ENCODE data around the gene CD209.

Gene CD209

DNA sequence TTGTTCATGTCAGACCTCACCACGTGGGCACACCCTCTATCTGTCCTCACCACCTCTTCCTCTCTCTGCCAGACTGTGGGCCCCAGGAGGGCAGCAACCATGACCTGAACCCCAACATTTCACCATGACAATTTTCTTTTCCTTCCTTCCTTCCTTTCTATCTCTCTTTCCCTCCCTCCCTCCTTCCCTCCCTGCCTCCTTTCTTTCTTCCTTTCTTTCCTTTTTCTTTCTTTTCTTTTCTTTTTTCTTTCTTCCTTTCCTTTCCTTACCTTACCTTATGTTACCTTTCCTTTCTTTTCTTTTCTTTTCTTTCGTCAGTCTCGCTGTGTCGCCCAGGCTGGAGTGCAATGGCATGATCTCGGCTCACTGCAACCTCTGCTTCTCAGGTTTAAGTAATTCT, 36.7 kb downstream of the CD209 start:
- H3K4me3 ChIP-seq (replicated peaks; ENCODE audit: low read depth, low read length) = no peak overlapping the region
- TF ChIP-seq, protein P1, sequence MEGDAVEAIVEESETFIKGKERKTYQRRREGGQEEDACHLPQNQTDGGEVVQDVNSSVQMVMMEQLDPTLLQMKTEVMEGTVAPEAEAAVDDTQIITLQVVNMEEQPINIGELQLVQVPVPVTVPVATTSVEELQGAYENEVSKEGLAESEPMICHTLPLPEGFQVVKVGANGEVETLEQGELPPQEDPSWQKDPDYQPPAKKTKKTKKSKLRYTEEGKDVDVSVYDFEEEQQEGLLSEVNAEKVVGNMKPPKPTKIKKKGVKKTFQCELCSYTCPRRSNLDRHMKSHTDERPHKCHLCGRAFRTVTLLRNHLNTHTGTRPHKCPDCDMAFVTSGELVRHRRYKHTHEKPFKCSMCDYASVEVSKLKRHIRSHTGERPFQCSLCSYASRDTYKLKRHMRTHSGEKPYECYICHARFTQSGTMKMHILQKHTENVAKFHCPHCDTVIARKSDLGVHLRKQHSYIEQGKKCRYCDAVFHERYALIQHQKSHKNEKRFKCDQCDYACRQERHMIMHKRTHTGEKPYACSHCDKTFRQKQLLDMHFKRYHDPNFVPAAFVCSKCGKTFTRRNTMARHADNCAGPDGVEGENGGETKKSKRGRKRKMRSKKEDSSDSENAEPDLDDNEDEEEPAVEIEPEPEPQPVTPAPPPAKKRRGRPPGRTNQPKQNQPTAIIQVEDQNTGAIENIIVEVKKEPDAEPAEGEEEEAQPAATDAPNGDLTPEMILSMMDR (IDR thresholded peaks at IDR 0.05; ENCODE audit: low read length, missing control alignments) = no peak
- DNase-seq (ENCODE audit: low read depth) = no peak

DNA sequence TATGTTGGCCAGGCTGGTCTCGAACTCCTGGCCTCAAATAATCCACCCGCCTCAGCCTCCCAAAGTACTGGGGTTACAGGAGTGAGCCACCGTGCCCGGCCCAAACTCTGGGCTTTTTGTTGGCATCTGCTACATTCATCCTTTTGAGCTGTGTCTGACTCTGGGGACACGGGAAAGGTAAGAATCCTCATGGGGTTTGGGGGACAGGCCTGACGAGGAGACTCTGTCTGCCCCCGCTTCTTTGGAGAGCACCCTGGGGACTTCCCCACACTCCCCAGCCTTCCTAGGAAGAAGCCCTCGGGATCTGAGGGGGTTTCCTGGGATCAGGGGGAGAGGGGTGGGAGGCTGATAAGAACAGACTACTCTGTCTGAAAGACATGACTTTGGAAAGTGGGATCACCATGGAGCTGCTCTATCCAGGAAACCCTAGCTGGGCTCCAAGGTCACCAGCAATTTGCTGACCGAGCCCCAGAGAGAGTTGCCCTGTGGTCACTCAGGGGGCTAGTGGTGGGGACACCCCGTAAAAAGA, 37.3 kb downstream of the CD209 start:
- H3K4me3 ChIP-seq (replicated peaks; ENCODE audit: low read depth, low read length) = no peak overlapping the region
- TF ChIP-seq, protein P1 (IDR thresholded peaks at IDR 0.05; ENCODE audit: low read length, missing control alignments) = no peak
- DNase-seq (ENCODE audit: low read depth) = no peak

DNA sequence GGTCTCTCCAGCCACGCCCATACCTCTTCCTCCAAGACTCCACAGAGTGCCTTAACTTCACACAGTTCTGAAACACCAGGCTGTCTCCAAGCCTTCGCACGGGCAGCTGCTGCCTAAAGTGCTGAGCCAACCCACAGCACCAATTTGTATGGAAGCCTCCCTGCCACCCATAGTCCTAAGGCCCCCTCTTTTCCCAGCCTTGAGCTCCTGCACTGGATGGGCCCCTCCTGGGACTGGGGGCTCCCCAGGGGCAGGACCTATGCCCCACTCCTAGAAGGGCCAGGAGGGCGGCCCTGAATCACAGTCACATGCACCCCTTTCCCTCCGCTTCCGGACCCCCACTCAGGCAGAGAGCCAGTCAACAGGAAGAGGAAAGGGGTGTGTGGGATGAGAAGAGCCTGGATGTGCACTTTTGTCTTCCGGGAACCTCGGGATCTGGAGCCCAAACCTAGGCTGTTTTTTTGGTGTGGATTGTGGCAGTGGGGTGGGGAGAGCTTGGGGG, 40.3 kb downstream of the CD209 start:
- no peak overlapping the region for H3K4me3 ChIP-seq (replicated peaks; ENCODE audit: low read depth, low read length)
- TF ChIP-seq, protein P1 (IDR thresholded peaks at IDR 0.05; ENCODE audit: low read length, missing control alignments) = no peak
- DNase-seq (ENCODE audit: low read depth) = no peak

DNA sequence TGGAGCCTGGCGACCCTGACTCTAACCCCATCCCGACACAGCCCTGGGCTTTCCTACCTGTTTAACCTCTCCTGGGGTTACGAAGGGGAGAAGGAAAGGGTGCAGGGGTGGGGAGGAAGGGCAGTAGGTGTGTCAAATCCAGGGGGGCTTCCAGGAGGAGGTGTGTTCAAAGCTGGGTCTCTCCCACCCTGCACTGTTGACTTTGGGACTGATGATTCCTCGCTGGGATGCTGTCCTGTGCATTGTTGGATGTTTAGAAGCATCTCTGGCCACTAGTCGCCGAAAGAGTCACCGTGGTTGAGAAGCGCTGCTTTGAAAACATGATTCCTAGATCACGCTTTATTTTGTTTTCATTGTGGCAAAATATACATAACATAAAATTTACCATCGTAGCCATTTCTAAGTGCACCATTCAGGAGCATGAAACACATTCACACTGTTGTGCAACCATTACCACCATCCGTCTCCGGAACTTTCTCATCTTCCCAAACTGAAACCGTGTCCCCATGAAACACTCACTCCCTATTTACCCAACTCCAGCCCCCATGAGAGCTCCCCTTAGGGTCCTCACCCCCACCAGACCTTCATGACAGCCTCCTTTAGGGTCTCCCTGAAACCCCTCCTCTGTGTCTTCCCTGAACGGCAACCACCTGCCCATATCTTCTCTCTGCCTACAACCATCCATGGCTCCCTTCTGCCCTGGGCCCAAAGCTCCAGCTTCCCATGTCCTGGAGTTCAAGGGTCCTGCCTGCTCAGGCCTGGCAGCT, 41.0 kb downstream of the CD209 start:
- no peak overlapping the region for H3K4me3 ChIP-seq (replicated peaks; ENCODE audit: low read depth, low read length)
- no peak for DNase-seq (ENCODE audit: low read depth)
- TF ChIP-seq, protein P1 (IDR thresholded peaks at IDR 0.05; ENCODE audit: low read length, missing control alignments) = no peak

DNA sequence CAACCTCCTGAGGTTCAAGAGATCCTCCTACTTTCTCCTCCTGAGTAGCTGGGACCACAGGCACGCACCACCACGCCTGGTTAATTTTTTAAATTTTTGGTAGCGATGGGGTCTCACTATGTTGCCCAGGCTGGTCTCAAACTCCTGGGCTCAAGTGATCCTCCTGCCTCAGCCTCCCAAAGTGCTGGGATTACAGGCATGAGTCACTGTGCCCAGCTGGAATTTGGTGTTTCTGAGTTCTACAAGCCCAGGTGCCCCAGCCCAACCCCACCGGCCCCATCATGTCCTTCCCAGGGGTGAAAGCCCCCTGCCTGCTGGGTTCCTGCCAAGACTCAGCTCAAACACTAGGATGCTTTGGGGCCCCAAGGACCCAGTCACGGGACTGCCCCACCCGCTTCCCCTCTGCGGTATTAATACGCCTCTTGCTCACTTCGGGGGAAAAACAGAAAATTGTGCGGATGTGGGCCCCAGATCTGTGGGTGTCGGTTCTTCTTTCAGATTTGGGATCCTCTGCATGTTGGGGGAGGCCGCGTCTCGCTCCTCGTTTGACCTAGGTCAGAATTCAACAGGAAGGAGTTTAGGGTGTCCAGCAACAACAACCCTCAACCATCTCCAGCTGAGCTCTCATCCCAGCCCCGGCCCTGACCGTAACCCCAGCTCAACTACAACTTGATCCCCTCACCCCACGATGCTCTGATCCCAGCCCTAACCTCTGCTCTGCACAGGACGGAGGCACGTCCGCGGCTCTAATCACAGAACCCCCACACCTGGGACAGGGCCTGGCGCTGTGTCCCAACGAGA, 41.7 kb downstream of the CD209 start:
- DNase-seq (ENCODE audit: low read depth) = no peak
- TF ChIP-seq, protein P1 (IDR thresholded peaks at IDR 0.05; ENCODE audit: low read length, missing control alignments) = no peak
- no peak overlapping the region for H3K4me3 ChIP-seq (replicated peaks; ENCODE audit: low read depth, low read length)

DNA sequence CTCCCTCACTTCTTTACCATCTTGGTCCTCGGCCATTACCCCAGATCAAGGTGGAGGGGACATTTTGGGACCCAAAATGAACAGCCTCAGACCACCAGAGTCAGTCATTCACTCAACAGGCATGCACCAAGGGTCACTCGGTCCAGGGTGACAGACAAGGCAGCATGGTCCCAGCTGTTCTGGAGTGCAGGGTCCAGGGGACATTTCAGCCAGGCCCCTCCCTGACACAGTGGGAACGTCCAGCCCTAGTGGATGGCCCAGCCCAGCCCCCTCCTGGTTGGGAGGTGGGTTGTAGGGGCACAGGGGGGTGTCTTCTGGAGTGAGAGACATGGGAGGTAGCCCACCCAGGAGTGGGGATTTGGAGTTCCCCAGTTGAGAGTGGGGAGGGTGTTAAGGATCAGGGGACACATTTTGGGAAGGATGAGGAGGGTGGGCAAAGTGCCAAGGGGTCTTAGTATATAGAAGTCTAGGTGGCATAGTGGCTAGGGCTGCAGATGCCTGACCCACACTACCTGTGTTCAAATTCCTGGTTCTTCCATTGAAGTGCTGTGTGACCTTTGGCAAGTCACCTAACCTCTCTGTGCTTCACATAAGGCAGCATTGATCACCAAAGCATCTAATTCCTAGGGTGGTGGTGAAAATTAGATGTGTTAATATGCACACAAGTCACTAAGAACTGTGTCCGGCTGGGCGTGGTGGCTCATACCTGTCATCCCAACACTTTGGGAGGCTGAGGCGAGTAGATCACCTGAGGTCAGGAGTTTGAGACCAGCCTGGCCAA, 42.9 kb downstream of the CD209 start:
- no peak for DNase-seq (ENCODE audit: low read depth)
- TF ChIP-seq, protein P1 (IDR thresholded peaks at IDR 0.05; ENCODE audit: low read length, missing control alignments) = no peak
- no peak overlapping the region for H3K4me3 ChIP-seq (replicated peaks; ENCODE audit: low read depth, low read length)

Data from fibroblast of pulmonary artery (primary cell).